Spleen (tissue), 11 donors: ENCODE data around the gene SELENOT. TPM values are rescaled to one million over a fixed set of nuclear protein-coding genes. Genes with fewer than 3 reads are reported as not detected.
A peak's percentile ranks its signal among the peaks of the same experiment; 100 is the strongest.

Experiments
- DNase-seq: peaks from one replicate; pipeline ENCODE4 v3.0.0-alpha.2; 2020
- H3K27ac ChIP-seq, 8 donors: fragments of 200-600 bp; sonication (generic) in 7 of 8; 1 replicate in 4 of 8; 2 replicates in 4 of 8; pipeline versions ENCODE4 v1.5.0 to v1.8.0; 2016 to 2021; ENCODE audit warnings: inconsistent platforms in 4 of 8, mild to moderate bottlenecking in 4 of 8, moderate library complexity in 1 of 8
- H3K27me3 ChIP-seq, 7 donors: fragments of 200-600 bp; sonication (generic) in 6 of 7; replicated peaks in 1 of 7; 1 replicate in 4 of 7; 2 replicates in 3 of 7; pipeline versions ENCODE4 v1.5.0 to v1.8.0; 2016 to 2021; ENCODE audit warnings: inconsistent platforms in 3 of 7, mild to moderate bottlenecking in 1 of 7
- H3K36me3 ChIP-seq, 6 donors: fragments of 200-600 bp; sonication (generic) in 5 of 6; 1 replicate in 4 of 6; 2 replicates in 2 of 6; pipeline versions ENCODE4 v1.5.0 to v1.8.0; 2016 to 2021; ENCODE audit warnings: inconsistent platforms in 2 of 6
- H3K4me1 ChIP-seq, 6 donors: fragments of 200-600 bp; sonication (generic) in 5 of 6; 1 replicate in 3 of 6; 2 replicates in 3 of 6; pipeline versions ENCODE4 v1.5.0 to v1.8.0; 2016 to 2021; ENCODE audit warnings: inconsistent platforms in 3 of 6
- H3K4me3 ChIP-seq, 8 donors: fragments of 200-600 bp; sonication (generic) in 7 of 8; 1 replicate in 4 of 8; 2 replicates in 4 of 8; pipeline versions ENCODE4 v1.5.0 to v1.8.0; 2016 to 2021; ENCODE audit warnings: inconsistent platforms in 4 of 8, mild to moderate bottlenecking in 4 of 8, moderate library complexity in 2 of 8
- H3K9me3 ChIP-seq, 8 donors: fragments of 200-600 bp; sonication (generic) in 7 of 8; 1 replicate in 4 of 8; 2 replicates in 4 of 8; pipeline versions ENCODE4 v1.5.0 to v1.8.0; 2016 to 2021; ENCODE audit warnings: inconsistent platforms in 4 of 8
- POLR2A ChIP-seq, 3 donors: fragments of 450-650 bp; IDR thresholded peaks; one replicate each; pipeline ENCODE4 v1.5.1; 2017; ENCODE audit warnings: antibody characterized with exemption in 3 of 3, mild to moderate bottlenecking in 1 of 3
- POLR2AphosphoS5 ChIP-seq, 3 donors: sonication (generic); formaldehyde crosslinking; IDR thresholded peaks; one replicate each; pipeline ENCODE4 v1.5.1; 2017; ENCODE audit warnings: antibody characterized with exemption in 3 of 3
- WGBS, 5 donors: extraction: QIAGEN DNeasy Blood & Tissue Kit in 3 of 5; methylation state at CpG; one replicate each; pipeline versions ENCODE4 v1.1.5 to v1.1.7; 2013 to 2018; 5-methylcytosine and 5-hydroxymethylcytosine counted together
- intact Hi-C: fragments of 100-400 bp; cut with DNase I; formaldehyde crosslinking; loops from one replicate; pipeline ENCODE4 v1.15.0; 2023; ENCODE audit warnings: low total_unique reads
- polyA plus RNA-seq, 3 donors: library from polyadenylated mRNA; stranded (reverse); fragments of 200-250 nt; gene quantifications; one replicate each; pipeline ENCODE4 v1.2.1, GENCODE V29; 2013
- total RNA-seq, 7 donors: library from RNA; depleted of rRNA in 3 of 7; stranded (reverse); fragments of >200 nt in 3 of 7; fragmentation: NEBNext Ultra II Directional in 4 of 7; extraction: Animal tissue kit (Norgen Biotek cat#: 25700) in 4 of 7; gene quantifications; one replicate each; pipeline versions ENCODE4 v1.1.0 to v1.2.1, GENCODE V29; 2016 to 2021
- TF ChIP-seq, protein P1 (sequence below), 11 experiments: fragments of 200-600 bp in 7 of 11; fragments of 450-650 bp in 4 of 11; sonication (generic) in 4 of 11; IDR thresholded peaks in 8 of 11; conservative IDR thresholded peaks in 3 of 11; 1 replicate in 7 of 11; 2 replicates in 4 of 11; pipeline versions ENCODE4 v1.4.0 to v1.8.0; 2016 to 2021; ENCODE audit warnings: antibody characterized with exemption in 11 of 11, inconsistent platforms in 4 of 11, mild to moderate bottlenecking in 1 of 11
- donor health status: healthy with polysubstance abuse.
- donor health status: DM: no; HTN: no; CAD: no; lungs with moderate emphysema.
- donor health status: DM: no; HTN: no; CAD: no.
- donor health status: Bipolar disorder and iron deficiency.
- donor health status: healthy.
- donor health status: DM: no; HTN: no; CAD: no.
- donor health status: DM: yes; HTN: yes; CAD: no.

The SELENOT gene
- total and polyA plus RNA-seq, 10 donors: 34.6 to 180 (median 103) TPM

DNA sequence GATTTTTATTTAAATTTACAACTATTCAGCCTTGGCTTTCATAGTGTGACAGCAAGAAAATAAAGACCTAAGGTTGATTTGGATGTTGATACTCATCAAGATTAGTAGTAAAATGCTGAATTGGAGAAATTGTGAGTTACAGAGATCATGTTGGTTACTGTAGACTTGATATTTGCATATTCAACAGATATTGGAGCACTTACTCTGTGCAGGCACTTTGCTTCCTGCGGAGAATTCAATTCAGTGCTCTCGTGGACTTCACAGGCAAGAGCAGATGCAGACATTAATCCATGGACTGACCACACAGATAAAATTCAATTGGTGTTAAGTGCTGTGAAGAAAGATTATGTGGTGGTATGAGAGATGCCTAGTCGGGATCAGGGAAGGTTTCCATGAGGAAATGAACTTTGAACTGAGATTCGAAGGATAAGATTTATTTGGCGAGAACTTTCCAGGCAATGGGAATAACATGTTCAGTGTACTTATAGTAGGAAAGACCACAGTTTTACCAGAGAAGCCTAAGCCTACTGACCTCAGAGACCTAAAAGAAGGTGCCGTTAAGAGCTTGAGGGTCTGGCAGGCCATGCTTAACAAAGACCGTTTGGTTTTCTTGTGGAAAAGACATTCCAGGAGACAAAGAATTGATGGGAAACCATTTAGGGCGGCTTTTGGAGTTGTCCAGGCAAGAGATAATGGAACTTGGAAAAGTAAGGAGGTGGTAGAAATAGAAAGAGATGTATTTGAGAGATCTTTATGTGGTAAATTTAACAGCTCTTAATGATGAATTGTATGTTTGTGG is 4.3 kb downstream of the SELENOT start:
- Histone ChIP-seq H3K9me3 (no peaks in the 10 kb centered on the region), H3K4me1 (peaks cover 32 to 89% (median 75%) of the 10 kb centered on the region in 6 donors), H3K27ac (peak overlapping the region in 5 of 8 donors; percentile 16 to 99 (median 97)), H3K27me3 (no peaks in the 10 kb centered on the region), H3K4me3 (peak overlapping the region in 1 of 8 donors; percentile 80), H3K36me3 (peaks cover 0 to 24% (median 10%) of the 10 kb centered on the region in 6 donors)
- TF ChIP-seq, protein P1, sequence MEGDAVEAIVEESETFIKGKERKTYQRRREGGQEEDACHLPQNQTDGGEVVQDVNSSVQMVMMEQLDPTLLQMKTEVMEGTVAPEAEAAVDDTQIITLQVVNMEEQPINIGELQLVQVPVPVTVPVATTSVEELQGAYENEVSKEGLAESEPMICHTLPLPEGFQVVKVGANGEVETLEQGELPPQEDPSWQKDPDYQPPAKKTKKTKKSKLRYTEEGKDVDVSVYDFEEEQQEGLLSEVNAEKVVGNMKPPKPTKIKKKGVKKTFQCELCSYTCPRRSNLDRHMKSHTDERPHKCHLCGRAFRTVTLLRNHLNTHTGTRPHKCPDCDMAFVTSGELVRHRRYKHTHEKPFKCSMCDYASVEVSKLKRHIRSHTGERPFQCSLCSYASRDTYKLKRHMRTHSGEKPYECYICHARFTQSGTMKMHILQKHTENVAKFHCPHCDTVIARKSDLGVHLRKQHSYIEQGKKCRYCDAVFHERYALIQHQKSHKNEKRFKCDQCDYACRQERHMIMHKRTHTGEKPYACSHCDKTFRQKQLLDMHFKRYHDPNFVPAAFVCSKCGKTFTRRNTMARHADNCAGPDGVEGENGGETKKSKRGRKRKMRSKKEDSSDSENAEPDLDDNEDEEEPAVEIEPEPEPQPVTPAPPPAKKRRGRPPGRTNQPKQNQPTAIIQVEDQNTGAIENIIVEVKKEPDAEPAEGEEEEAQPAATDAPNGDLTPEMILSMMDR (IDR thresholded peaks at IDR 0.05 in 8 of 11, conservative IDR thresholded peaks at IDR 0.05 in 3 of 11): no peak
- no peak for TF ChIP-seq POLR2A (IDR thresholded peaks at IDR 0.05)
- no peak for TF ChIP-seq POLR2AphosphoS5 (IDR thresholded peaks at IDR 0.05)
- intact Hi-C loops: no loop called here
- 64 to 81% (median 78%) methylated on average over 8 of the region's 8 CpGs for WGBS, 5 donors
- DNase-seq: no peak

DNA sequence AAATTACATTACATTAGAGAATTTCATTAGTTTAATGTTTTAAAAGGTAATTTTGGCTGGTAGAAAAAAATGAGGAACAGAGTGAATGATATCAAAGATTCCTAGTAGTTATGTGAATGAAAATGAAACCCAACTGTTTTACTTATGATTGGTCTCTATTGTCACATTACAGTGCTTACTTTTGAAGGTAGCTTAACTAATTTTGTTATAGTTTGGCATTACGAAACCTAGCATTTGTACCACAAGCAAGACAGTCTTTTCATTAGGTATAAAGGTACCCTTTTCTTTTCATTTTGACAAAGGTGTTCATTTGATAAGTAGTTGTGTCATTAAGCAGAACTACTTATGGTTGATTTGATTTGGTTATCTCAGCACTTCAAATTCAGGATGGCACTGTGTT is 6.9 kb downstream of the SELENOT start:
- Histone ChIP-seq H3K27me3 (no peaks in the 10 kb centered on the region), H3K4me1 (peaks cover 25 to 96% (median 78%) of the 10 kb centered on the region in 6 donors), H3K9me3 (no peaks in the 10 kb centered on the region), H3K4me3 (no peak overlapping the region), H3K27ac (no peak overlapping the region), H3K36me3 (peaks cover 0 to 32% (median 12%) of the 10 kb centered on the region in 6 donors)
- TF ChIP-seq POLR2AphosphoS5 (IDR thresholded peaks at IDR 0.05): no peak
- TF ChIP-seq, protein P1 (IDR thresholded peaks at IDR 0.05 in 8 of 11, conservative IDR thresholded peaks at IDR 0.05 in 3 of 11): no peak
- no peak for TF ChIP-seq POLR2A (IDR thresholded peaks at IDR 0.05)
- DNase-seq: no peak
- intact Hi-C loops: no loop called here
- WGBS, 5 donors: 0% methylated on average over 1 of the region's 1 CpG

DNA sequence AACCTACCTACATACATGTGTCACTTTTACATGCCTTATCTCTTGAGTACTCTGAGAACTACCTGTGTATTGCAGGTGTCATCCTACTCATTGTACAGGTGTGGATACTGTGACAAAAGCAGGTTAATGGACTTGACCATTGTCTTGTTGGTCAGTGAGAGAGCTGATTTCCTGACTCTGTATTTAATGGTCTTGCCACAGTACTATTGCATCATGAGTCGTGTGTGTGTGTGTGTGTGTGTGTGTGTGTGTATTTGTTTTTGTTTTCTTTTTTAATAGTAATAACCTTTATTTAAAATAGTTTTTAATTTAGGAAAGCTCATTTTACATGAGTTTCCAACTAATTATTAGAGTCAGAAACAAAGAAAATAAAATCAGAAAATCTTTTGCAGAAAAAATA is 7.7 kb downstream of the SELENOT start:
- H3K27me3 ChIP-seq: no peaks in the 10 kb centered on the region
- H3K27ac ChIP-seq: no peak overlapping the region
- TF ChIP-seq POLR2AphosphoS5 (IDR thresholded peaks at IDR 0.05) (no peak), POLR2A (IDR thresholded peaks at IDR 0.05) (no peak)
- TF ChIP-seq, protein P1 (IDR thresholded peaks at IDR 0.05 in 8 of 11, conservative IDR thresholded peaks at IDR 0.05 in 3 of 11): no peak
- WGBS, 5 donors: 28 to 80% (median 30%) methylated on average over 1 of the region's 1 CpG
- H3K36me3 ChIP-seq: peaks cover 0 to 32% (median 12%) of the 10 kb centered on the region in 6 donors
- intact Hi-C loops: no loop called here
- no peaks in the 10 kb centered on the region for H3K9me3 ChIP-seq
- DNase-seq: no peak
- H3K4me1 ChIP-seq: peaks cover 25 to 88% (median 70%) of the 10 kb centered on the region in 6 donors
- H3K4me3 ChIP-seq: no peak overlapping the region

DNA sequence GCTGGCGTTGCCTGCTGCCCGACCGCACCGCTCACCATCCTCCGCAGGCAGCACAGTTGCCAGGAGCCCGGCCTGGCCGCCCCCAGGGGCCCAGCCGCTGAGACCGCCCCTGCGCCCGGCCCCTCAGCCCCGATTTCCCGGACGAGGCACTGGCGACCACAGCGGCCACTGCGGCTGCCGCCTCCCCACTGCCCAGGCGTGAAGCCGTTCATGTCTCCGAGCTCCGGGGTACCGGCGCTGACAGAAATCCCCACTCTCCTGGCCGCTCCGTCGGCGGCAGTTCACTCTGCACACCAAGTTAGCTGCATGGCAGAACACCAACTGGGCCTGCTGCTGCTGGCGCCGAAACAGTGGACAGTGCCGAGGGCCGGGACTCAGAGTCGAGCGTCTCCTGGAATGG is 8.5 kb downstream of the SELENOT start:
- Histone ChIP-seq H3K4me1 (peaks cover 20 to 81% (median 61%) of the 10 kb centered on the region in 6 donors), H3K9me3 (no peaks in the 10 kb centered on the region), H3K36me3 (peaks cover 0 to 29% (median 12%) of the 10 kb centered on the region in 6 donors), H3K27me3 (no peaks in the 10 kb centered on the region), H3K27ac (no peak overlapping the region), H3K4me3 (no peak overlapping the region)
- WGBS, 5 donors: 97 to 99% (median 98%) methylated on average over 34 of the region's 34 CpGs
- intact Hi-C loops: no loop called here
- peak; percentile 73 for DNase-seq
- TF ChIP-seq POLR2AphosphoS5 (IDR thresholded peaks at IDR 0.05): peak in 1 of 3 donors; percentile 50
- no peak for TF ChIP-seq POLR2A (IDR thresholded peaks at IDR 0.05)
